Activated B cell treated with CpG ODN at 0.5 μM for 24 hours (primary cell): Measurements from ENCODE around the gene DGLUCY. TPM values are rescaled to one million over a fixed set of nuclear protein-coding genes. Genes with fewer than 3 reads are reported as not detected.

Source experiments
- ATAC-seq: fragments of 200-7000 bp; cut with Tn5 transposase; one replicate; pipeline ENCODE4 v1.10.0; 2021; ENCODE audit warnings: low read depth, mild to moderate bottlenecking, moderate library complexity
- CTCF ChIA-PET: fragments of 350-600 bp; sonication (Branson Sonifier 250); formaldehyde crosslinking; loops from one replicate; lab custom pipeline; 2021; ENCODE audit warnings: antibody characterized with exemption; lab: Charles Lee
- POLR2A ChIA-PET: fragments of 350-600 bp; sonication (Branson Sonifier 250); formaldehyde crosslinking; loops from one replicate; lab custom pipeline; 2021; ENCODE audit warnings: antibody characterized with exemption; lab: Charles Lee
- DNase-seq: peaks from one replicate; pipeline ENCODE4 v3.0.0; 2022
- H3K27ac Mint-ChIP-seq: one replicate; pipeline ENCODE4 v1.8.0; 2020; ENCODE audit warnings: mixed read lengths
- H3K27me3 Mint-ChIP-seq: one replicate; pipeline ENCODE4 v1.8.0; 2021; ENCODE audit warnings: mixed read lengths
- H3K36me3 Mint-ChIP-seq: one replicate; pipeline ENCODE4 v1.8.0; 2021; ENCODE audit warnings: low read depth, mixed read lengths
- H3K4me1 Mint-ChIP-seq: one replicate; pipeline ENCODE4 v1.8.0; 2021; ENCODE audit warnings: mixed read lengths
- H3K4me3 Mint-ChIP-seq: one replicate; pipeline ENCODE4 v1.8.0; 2020; ENCODE audit warnings: mild to moderate bottlenecking, mixed read lengths
- H3K9me3 Mint-ChIP-seq: one replicate; pipeline ENCODE4 v1.8.0; 2020; ENCODE audit warnings: mixed read lengths
- CTCF ChIP-seq: fragments of 200-600 bp; IDR thresholded peaks from one replicate; pipeline ENCODE4 v1.8.0; 2022; ENCODE audit warnings: antibody characterized with exemption, mild to moderate bottlenecking
- intact Hi-C: fragments of 100-400 bp; cut with micrococcal nuclease; formaldehyde crosslinking; loops from one replicate; pipeline ENCODE4 v1.15.1; 2024
- total RNA-seq: library from RNA; stranded (reverse); gene quantifications from 2 replicates; pipeline ENCODE4 v1.2.3, GENCODE V29; 2022

Gene DGLUCY
- total RNA-seq, 1 donor from 2014 or later, result 92.7 TPM

- ChIA-PET POLR2A (interaction anchor here (0.7 to 0.9 kb wide), 3 partner anchors 18 to 186 kb away, joined by 3 to 4 read pairs (median 3); partner anchors contain the start of gene RPS6KA5), CTCF (interaction anchor here (0.6 kb wide), 1 partner anchor 613 kb away, joined by 3 read pairs; no protein-coding TSS in a partner anchor)
- Mint-ChIP-seq H3K36me3 (no peaks in the 10 kb centered on the region), H3K27me3 (no peaks in the 10 kb centered on the region), H3K9me3 (peaks cover 2% of the 10 kb centered on the region), H3K27ac (no peak overlapping the region), H3K4me3 (no peak overlapping the region), H3K4me1 (peaks cover 64% of the 10 kb centered on the region)
- intact Hi-C loops, result no loop called here
- DNase-seq (no peak), ATAC-seq (no peak)
- TF ChIP-seq CTCF, result no peak
Measured at GRCh38 chr14:91246051-91246852, 132.4 kb downstream of the DGLUCY start.

- Mint-ChIP-seq H3K36me3 (no peaks in the 10 kb centered on the region), H3K27me3 (no peaks in the 10 kb centered on the region), H3K27ac (peak overlapping the region; percentile 90), H3K4me1 (peaks cover 45% of the 10 kb centered on the region), H3K4me3 (peak overlapping the region; percentile 62), H3K9me3 (peaks cover 2% of the 10 kb centered on the region)
- POLR2A ChIA-PET, result interaction anchor here (0.7 to 2.0 kb wide), 4 partner anchors 12 to 124 kb away, joined by 3 to 14 read pairs (median 6); no protein-coding TSS in a partner anchor
- CTCF ChIA-PET, result interaction anchor here (1.2 kb wide), 1 partner anchor 21 kb away, joined by 4 read pairs; no protein-coding TSS in a partner anchor
- ATAC-seq, result peak; percentile 64
- intact Hi-C loops, result loop anchor here (5.0 kb wide), 1 partner anchor 33 kb away; no protein-coding TSS in a partner anchor
- no peak for TF ChIP-seq CTCF
- DNase-seq, result no peak
Measured at GRCh38 chr14:91249841-91250616, 136.2 kb downstream of the DGLUCY start.

- no peak for DNase-seq
- H3K36me3 Mint-ChIP-seq, result no peaks in the 10 kb centered on the region
- peaks cover 2% of the 10 kb centered on the region for H3K9me3 Mint-ChIP-seq
- H3K4me3 Mint-ChIP-seq, result peak overlapping the region; percentile 62
- peak overlapping the region; percentile 90 for H3K27ac Mint-ChIP-seq
- no peak for ATAC-seq
- intact Hi-C loops, result loop anchor here (5.0 kb wide), 1 partner anchor 34 kb away; no protein-coding TSS in a partner anchor
- POLR2A ChIA-PET, result interaction anchor here (0.7 to 2.0 kb wide), 3 partner anchors 11 to 28 kb away, joined by 3 to 6 read pairs (median 6); no protein-coding TSS in a partner anchor
- no peaks in the 10 kb centered on the region for H3K27me3 Mint-ChIP-seq
- no peak for TF ChIP-seq CTCF
- CTCF ChIA-PET, result no interaction called here
- peaks cover 41% of the 10 kb centered on the region for H3K4me1 Mint-ChIP-seq
Measured at GRCh38 chr14:91250912-91251311, 137.0 kb downstream of the DGLUCY start.

GRCh38 chr14:91252871-91253794, 139.3 kb downstream of the DGLUCY start:
- intact Hi-C loops, result loop anchor here (1.0 to 5.0 kb wide), 2 partner anchors 11 to 36 kb away; no protein-coding TSS in a partner anchor
- Mint-ChIP-seq H3K4me1 (peaks cover 42% of the 10 kb centered on the region), H3K27me3 (no peaks in the 10 kb centered on the region), H3K27ac (peak overlapping the region; percentile 59), H3K4me3 (peak overlapping the region; percentile 80), H3K9me3 (no peaks in the 10 kb centered on the region), H3K36me3 (no peaks in the 10 kb centered on the region)
- ATAC-seq, result peak; percentile 51
- ChIA-PET CTCF (interaction anchor here (0.9 to 1.9 kb wide), 4 partner anchors 9 to 76 kb away, joined by 3 to 6 read pairs (median 4); partner anchors contain the start of gene GPR68), POLR2A (interaction anchor here (0.7 to 2.2 kb wide), 6 partner anchors 9 to 140 kb away, joined by 3 to 25 read pairs (median 8); partner anchors contain the start of genes DGLUCY and GPR68)
- DNase-seq, result peak; percentile 67
- TF ChIP-seq CTCF, result no peak
